Hepatocyte (in vitro differentiated cells): ENCODE data around the gene RAVER1. TPM values are rescaled to one million over a fixed set of nuclear protein-coding genes. Genes with fewer than 3 reads are reported as not detected.
A peak's percentile ranks its signal among the peaks of the same experiment; 100 is the strongest.

Experiments
- DNase-seq: peaks from one replicate; pipeline ENCODE4 v3.0.0-alpha.2; 2016; ENCODE audit warnings: low spot score
- H2AFZ ChIP-seq: fragments of 200-600 bp; sonication (generic); 2 replicates; pipeline ENCODE4 v1.6.0; 2016; ENCODE audit warnings: antibody characterized with exemption, mild to moderate bottlenecking
- H3K27ac ChIP-seq: fragments of 200-600 bp; sonication (generic); 2 replicates; pipeline ENCODE4 v1.5.1; 2016; ENCODE audit warnings: mild to moderate bottlenecking
- H3K27me3 ChIP-seq: fragments of 200-600 bp; sonication (generic); 2 replicates; pipeline ENCODE4 v1.6.1; 2016
- H3K36me3 ChIP-seq: fragments of 200-600 bp; sonication (generic); replicated peaks from 2 replicates; pipeline ENCODE4 v1.5.1; 2016; ENCODE audit warnings: low read depth; ENCODE audit not compliant: insufficient read depth
- H3K4me1 ChIP-seq: fragments of 200-600 bp; sonication (generic); 2 replicates; pipeline ENCODE4 v1.5.1; 2016; ENCODE audit warnings: mild to moderate bottlenecking, moderate library complexity; ENCODE audit not compliant: insufficient read depth
- H3K4me2 ChIP-seq: fragments of 200-600 bp; sonication (generic); 2 replicates; pipeline ENCODE4 v1.6.0; 2016
- H3K4me3 ChIP-seq: fragments of 200-600 bp; sonication (generic); 2 replicates; pipeline ENCODE4 v1.5.1; 2016; ENCODE audit warnings: mild to moderate bottlenecking
- H3K79me2 ChIP-seq: fragments of 200-600 bp; sonication (generic); 2 replicates; pipeline ENCODE4 v1.6.0; 2017; ENCODE audit warnings: mild to moderate bottlenecking
- H3K9me2 ChIP-seq: fragments of 200-600 bp; sonication (generic); replicated peaks from 2 replicates; pipeline ENCODE4 v1.6.0; 2017; ENCODE audit warnings: mild to moderate bottlenecking; ENCODE audit not compliant: insufficient read depth
- H3K9me3 ChIP-seq: fragments of 200-600 bp; sonication (generic); 2 replicates; pipeline ENCODE4 v1.5.1; 2016; ENCODE audit warnings: low read depth, mild to moderate bottlenecking
- H4K20me1 ChIP-seq: fragments of 200-600 bp; sonication (generic); 2 replicates; pipeline ENCODE4 v1.6.0; 2016; ENCODE audit warnings: mild to moderate bottlenecking; ENCODE audit not compliant: insufficient read depth, poor library complexity, severe bottlenecking
- CTCF ChIP-seq: fragments of 200-600 bp; sonication (generic); IDR thresholded peaks from 2 replicates; pipeline ENCODE4 v1.5.1; 2016; ENCODE audit warnings: antibody characterized with exemption, mild to moderate bottlenecking; ENCODE audit not compliant: poor library complexity
- EZH2 ChIP-seq: fragments of 200-600 bp; sonication (generic); IDR thresholded peaks from 2 replicates; pipeline ENCODE4 v1.6.1; 2016; ENCODE audit warnings: antibody characterized with exemption, mild to moderate bottlenecking, borderline replicate concordance
- EZH2phosphoT487 ChIP-seq: fragments of 200-600 bp; sonication (generic); IDR thresholded peaks from one replicate; pipeline ENCODE4 v1.6.1; 2018; ENCODE audit warnings: antibody characterized with exemption, mild to moderate bottlenecking, low read depth, moderate library complexity; ENCODE audit not compliant: unreplicated experiment, severe bottlenecking
- WGBS: methylation state at CpG from one replicate; pipeline ENCODE4 v1.1.6; 2016; ENCODE audit warnings: low lambda C conversion rate; ENCODE audit errors: missing lambda C conversion rate; 5-methylcytosine and 5-hydroxymethylcytosine counted together
- polyA plus RNA-seq: library from polyadenylated mRNA; unstranded; fragments of >200 nt; fragmentation: Nextera tagmentation; extraction: Ambion mirVana; gene quantifications from 2 replicates; pipeline ENCODE4 v1.2.1, GENCODE V29; 2016
- total RNA-seq: library from RNA; depleted of rRNA; stranded (reverse); fragments of >200 nt; gene quantifications from 2 replicates; pipeline ENCODE4 v1.2.3, GENCODE V29; 2014

The RAVER1 gene
- total and polyA plus RNA-seq, 2 experiments from 2014 or later, result 16.4 to 42.0 TPM

- no peak for DNase-seq
- no peak overlapping the region for H3K27ac ChIP-seq
- no peaks in the 10 kb centered on the region for H3K9me3 ChIP-seq
- 4% methylated on average over 30 of the region's 30 CpGs for WGBS
- no peaks in the 10 kb centered on the region for H3K9me2 ChIP-seq
- H3K79me2 ChIP-seq, result no peaks in the 10 kb centered on the region
- H3K27me3 ChIP-seq, result peaks cover 87% of the 10 kb centered on the region
- H4K20me1 ChIP-seq, result no peaks in the 10 kb centered on the region
- peaks cover 40% of the 10 kb centered on the region for H3K4me1 ChIP-seq
- H3K4me3 ChIP-seq, result no peak overlapping the region
- no peaks in the 10 kb centered on the region for H3K36me3 ChIP-seq
- peak overlapping the region; percentile 80 for H3K4me2 ChIP-seq
- H2AFZ ChIP-seq, result no peak overlapping the region
- no peak for TF ChIP-seq CTCF
- peak; percentile 42 for TF ChIP-seq EZH2
- TF ChIP-seq EZH2phosphoT487, result no peak
These were observed 42.9 kb downstream of the RAVER1 start for GRCh38 chr19:10290357-10290875.

GRCh38 chr19:10289836-10290356 is 43.4 kb downstream of the RAVER1 start, which contains the start of gene ICAM5:
TSS of gene ICAM5 (plus strand) at chr19:10289952. CDS start at chr19:10290044, 92 bp downstream.
- peaks cover 39% of the 10 kb centered on the region for H3K4me1 ChIP-seq
- peak within 1 kb of the TSS; percentile 80 for H3K4me2 ChIP-seq
- peaks cover 82% of the 10 kb centered on the region for H3K27me3 ChIP-seq
- no peaks in the 10 kb centered on the region for H4K20me1 ChIP-seq
- no peak for DNase-seq
- no peaks in the 10 kb centered on the region for H3K36me3 ChIP-seq
- peak within 1 kb of the TSS; percentile 52 for H3K4me3 ChIP-seq
- H2AFZ ChIP-seq, result peak within 1 kb of the TSS; percentile 83
- H3K9me3 ChIP-seq, result no peaks in the 10 kb centered on the region
- no peak for TF ChIP-seq CTCF
- TF ChIP-seq EZH2, result peak; percentile 1
- H3K27ac ChIP-seq, result no peak within 1 kb of the TSS
- H3K79me2 ChIP-seq, result no peaks in the 10 kb centered on the region
- H3K9me2 ChIP-seq, result no peaks in the 10 kb centered on the region
- 7% methylated on average over 25 of the region's 45 CpGs for WGBS

GRCh38 chr19:10289167-10289835 is 44.0 kb downstream of the RAVER1 start:
- Histone ChIP-seq H3K27me3 (peaks cover 76% of the 10 kb centered on the region), H3K4me1 (peaks cover 39% of the 10 kb centered on the region), H3K4me3 (peak overlapping the region; percentile 52), H3K27ac (no peak overlapping the region), H3K9me2 (no peaks in the 10 kb centered on the region), H3K79me2 (no peaks in the 10 kb centered on the region), H3K36me3 (no peaks in the 10 kb centered on the region), H4K20me1 (no peaks in the 10 kb centered on the region), H3K9me3 (no peaks in the 10 kb centered on the region), H3K4me2 (peak overlapping the region; percentile 80), H2AFZ (peak overlapping the region; percentile 83)
- peak; percentile 68 for DNase-seq
- 2% methylated on average over 44 of the region's 50 CpGs for WGBS
- TF ChIP-seq EZH2phosphoT487 (peak; percentile 54), EZH2 (no peak), CTCF (no peak)
